Natural killer cell treated with Interleukin-12 subunit alpha and Interleukin-12 subunit beta and Interleukin-15 and Interleukin-18, amount 100 ng/mL, for 72 hours (primary cell): ENCODE measurements around the gene C4B. TPM values are rescaled to one million over a fixed set of nuclear protein-coding genes. Genes with fewer than 3 reads are reported as not detected.

Experiments used
- ATAC-seq, 2 donors: fragments of 150-1000 bp; cut with Tn5 transposase in 1 of 2; sonication (Bioruptor Pico), chemical (Tn5 transposase) in 1 of 2; 2 replicates each; pipeline ENCODE4 v1.10.0; 2021
- DNase-seq: peaks from one replicate; pipeline ENCODE4 v3.0.0; 2022; ENCODE audit warnings: low spot score
- H3K27ac Mint-ChIP-seq, 2 donors: 1 replicate in 1 of 2; 2 replicates in 1 of 2; pipeline ENCODE4 v1.8.0; 2022; ENCODE audit warnings: mixed read lengths in 2 of 2, mild to moderate bottlenecking in 1 of 2, moderate library complexity in 1 of 2
- H3K27me3 Mint-ChIP-seq, 2 donors: 1 replicate in 1 of 2; 2 replicates in 1 of 2; pipeline ENCODE4 v1.8.0; 2022; ENCODE audit warnings: mixed read lengths in 2 of 2
- H3K36me3 Mint-ChIP-seq: one replicate; pipeline ENCODE4 v1.8.0; 2022; ENCODE audit warnings: mixed read lengths
- H3K4me1 Mint-ChIP-seq, 2 donors: 1 replicate in 1 of 2; 2 replicates in 1 of 2; pipeline ENCODE4 v1.8.0; 2022; ENCODE audit warnings: low read depth in 2 of 2, mixed read lengths in 2 of 2, mild to moderate bottlenecking in 1 of 2
- H3K4me3 Mint-ChIP-seq: one replicate; pipeline ENCODE4 v1.8.0; 2022; ENCODE audit warnings: mixed read lengths
- H3K9me3 Mint-ChIP-seq: 2 replicates; pipeline ENCODE4 v1.8.0; 2022; ENCODE audit warnings: mixed read lengths
- total RNA-seq, 2 donors: library from RNA; stranded (reverse); gene quantifications; one replicate each; pipeline ENCODE4 v1.2.3, GENCODE V29; 2022

C4B gene
- total RNA-seq, 2 donors from 2014 or later, result 3.4 to 5.0 TPM

DNA sequence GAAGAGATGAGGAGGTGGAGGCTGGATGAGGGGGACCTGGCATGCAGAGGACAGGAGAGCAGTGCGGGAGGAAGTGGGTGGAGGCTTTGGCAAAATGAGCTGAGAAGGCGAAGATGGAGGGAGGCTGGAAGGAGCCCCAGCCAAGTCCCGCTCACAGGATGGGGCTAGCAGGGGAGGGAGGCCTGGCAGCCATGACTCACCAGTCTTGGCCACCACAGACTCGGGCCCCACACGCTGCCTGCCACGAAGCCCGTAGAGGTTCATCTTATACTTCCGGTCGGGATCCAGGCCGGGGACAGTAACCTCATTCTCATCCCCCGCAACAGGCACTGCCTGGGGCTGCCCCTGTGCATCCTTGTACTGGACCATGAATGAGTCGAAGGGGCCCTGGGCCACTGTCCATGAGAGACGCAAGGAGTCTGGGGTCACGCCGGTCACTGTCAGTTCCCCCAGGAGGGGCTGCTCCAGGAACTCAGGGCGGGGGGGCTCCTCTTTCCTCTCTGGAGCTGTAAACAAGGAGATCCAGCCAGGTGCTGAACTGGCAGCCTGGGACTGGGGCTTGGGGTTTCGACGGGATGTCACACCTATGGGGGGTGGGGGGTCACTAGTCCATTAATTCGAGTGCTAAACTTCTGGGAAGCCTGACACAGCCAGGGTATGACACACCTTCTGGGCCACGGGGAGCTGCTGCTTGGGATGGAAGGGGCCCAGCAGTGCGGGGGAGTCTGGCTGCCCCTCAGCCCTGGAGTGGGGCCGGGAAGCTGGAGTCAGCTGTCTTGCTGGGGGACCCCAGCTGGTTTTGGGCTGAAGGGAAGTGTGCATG lies 66.8 kb downstream of the C4B start:
- Mint-ChIP-seq H3K4me3 (no peak overlapping the region), H3K4me1 (peaks cover 2 to 3% of the 10 kb centered on the region in 2 donors), H3K36me3 (no peaks in the 10 kb centered on the region), H3K27ac (no peak overlapping the region), H3K27me3 (peaks cover 23 to 26% of the 10 kb centered on the region in 2 donors), H3K9me3 (no peaks in the 10 kb centered on the region)
- peak in 1 of 2 donors; percentile 26 for ATAC-seq
- no peak for DNase-seq

DNA sequence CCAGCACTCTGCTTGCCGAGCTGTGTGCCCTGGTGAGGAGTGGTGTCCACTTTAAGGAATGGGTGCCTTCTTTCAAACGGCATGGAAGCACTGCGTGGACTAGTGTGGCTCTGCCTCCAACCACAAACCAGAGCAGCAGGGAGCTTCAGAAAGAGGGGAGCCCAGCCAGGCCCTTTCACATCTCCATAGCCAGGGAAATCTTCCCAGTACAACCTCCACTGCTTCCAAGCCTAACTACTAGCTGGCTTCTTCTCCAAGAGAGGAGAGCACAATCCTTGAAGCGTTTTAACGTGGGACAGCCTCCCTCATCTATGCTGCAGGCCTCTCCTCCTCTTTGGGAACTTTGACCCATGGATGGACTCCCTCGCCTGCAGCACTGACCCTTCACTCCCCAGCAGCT lies 67.9 kb downstream of the C4B start:
- H3K4me3 Mint-ChIP-seq, result no peak overlapping the region
- H3K27ac Mint-ChIP-seq, result no peak overlapping the region
- peaks cover 8 to 10% of the 10 kb centered on the region in 2 donors for H3K4me1 Mint-ChIP-seq
- DNase-seq (no peak), ATAC-seq (no peak)
- H3K36me3 Mint-ChIP-seq, result no peaks in the 10 kb centered on the region
- H3K9me3 Mint-ChIP-seq, result no peaks in the 10 kb centered on the region
- H3K27me3 Mint-ChIP-seq, result peaks cover 29 to 32% of the 10 kb centered on the region in 2 donors

DNA sequence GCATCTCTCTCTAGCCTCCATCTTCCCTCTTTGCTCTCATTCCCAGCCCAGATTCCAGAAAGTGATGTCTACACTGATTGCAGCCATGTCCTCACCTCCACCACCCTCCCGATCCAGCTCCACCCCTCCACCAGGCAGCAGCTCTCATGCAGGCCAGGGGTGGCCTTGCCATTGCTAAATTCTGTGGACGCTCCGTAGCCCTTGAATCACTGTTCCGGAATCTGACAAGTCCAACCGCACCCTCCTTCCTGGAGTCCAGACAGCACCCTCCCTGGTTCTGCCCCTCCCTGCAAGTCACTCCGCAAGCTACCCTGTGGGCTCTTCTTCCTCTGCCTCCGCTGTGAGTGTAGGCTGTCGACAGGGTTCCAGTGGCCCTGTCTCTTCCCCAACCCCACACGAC lies 68.3 kb downstream of the C4B start:
- no peaks in the 10 kb centered on the region for H3K9me3 Mint-ChIP-seq
- H3K4me1 Mint-ChIP-seq, result peaks cover 8 to 10% of the 10 kb centered on the region in 2 donors
- H3K4me3 Mint-ChIP-seq, result no peak overlapping the region

DNA sequence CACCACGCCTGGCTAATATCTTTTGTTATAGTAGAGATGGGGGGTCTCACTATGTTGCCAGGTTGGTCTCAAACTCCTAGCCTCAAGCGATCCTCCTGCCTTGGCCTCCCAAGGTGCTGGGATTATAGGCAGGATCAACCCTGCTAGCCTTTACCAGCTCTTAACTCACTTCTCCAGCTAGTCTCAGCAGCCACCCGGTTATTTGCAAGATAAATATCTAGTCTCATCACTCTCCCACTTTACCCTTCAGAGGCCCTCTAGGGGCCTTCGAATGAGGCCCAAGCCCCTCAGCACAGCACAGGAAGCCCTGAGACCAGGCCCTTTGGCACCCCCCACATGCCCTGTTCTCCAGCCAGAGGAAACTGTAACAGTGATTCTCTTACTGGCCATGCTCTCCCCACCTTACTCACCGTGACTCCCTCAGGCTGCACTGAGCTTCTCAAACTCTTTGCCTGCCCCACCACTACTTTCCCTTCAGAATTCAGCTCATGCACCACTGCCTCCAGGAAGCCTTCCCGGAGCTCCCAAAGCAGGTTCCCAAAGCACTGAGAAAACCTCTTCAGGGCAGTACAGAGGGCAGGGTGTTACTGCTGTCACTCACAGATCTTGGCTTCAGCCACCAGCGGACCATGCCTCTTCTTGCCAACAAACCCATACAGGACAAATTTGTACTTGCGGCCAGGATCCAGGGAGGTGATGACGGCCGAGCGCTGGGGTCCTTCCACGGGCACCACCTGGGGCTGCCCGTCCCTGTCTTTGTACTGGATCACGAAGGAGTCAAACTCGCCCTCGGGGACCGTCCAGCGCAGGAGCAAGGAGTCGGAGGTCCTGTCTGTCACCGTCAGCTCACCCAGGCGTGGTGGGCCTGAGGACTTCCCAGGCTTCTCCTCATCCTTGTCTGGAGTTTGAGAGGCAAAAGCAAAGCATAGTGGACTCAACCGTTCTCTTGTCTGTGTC lies 69.5 kb downstream of the C4B start:
- no peak overlapping the region for H3K27ac Mint-ChIP-seq
- no peak for DNase-seq
- H3K4me3 Mint-ChIP-seq, result no peak overlapping the region
- H3K36me3 Mint-ChIP-seq, result no peaks in the 10 kb centered on the region
- no peak for ATAC-seq
- H3K4me1 Mint-ChIP-seq, result peaks cover 8 to 10% of the 10 kb centered on the region in 2 donors
- H3K9me3 Mint-ChIP-seq, result no peaks in the 10 kb centered on the region
- H3K27me3 Mint-ChIP-seq, result peaks cover 31 to 36% of the 10 kb centered on the region in 2 donors

More for the DNA sequence above, 68.3 kb downstream of the C4B start:
- Mint-ChIP-seq H3K27me3 (peaks cover 29 to 32% of the 10 kb centered on the region in 2 donors), H3K27ac (no peak overlapping the region), H3K36me3 (no peaks in the 10 kb centered on the region)
- ATAC-seq, result no peak
- no peak for DNase-seq

DNA sequence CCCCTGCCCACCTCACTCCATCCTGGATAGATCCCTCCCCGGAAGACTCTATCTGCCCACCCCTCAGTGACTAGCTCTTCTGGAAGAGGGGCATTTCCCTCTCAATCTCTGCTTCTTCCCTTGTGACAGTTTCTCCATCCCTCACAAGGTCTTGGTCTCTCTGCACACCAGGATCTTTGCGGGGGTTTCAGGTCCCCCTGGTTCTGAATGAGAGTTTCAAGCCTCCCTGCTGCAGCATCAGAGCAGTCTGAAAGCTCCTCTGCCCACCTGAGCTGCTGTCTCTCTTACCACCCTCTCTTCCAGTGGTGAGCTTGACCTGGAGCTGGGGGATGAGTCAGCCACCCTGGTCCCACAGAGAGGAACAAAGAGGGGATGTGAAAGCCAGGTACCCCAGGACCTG lies 70.2 kb downstream of the C4B start:
- H3K9me3 Mint-ChIP-seq, result no peaks in the 10 kb centered on the region
- H3K4me3 Mint-ChIP-seq, result no peak overlapping the region
- peaks cover 8 to 10% of the 10 kb centered on the region in 2 donors for H3K4me1 Mint-ChIP-seq
- ATAC-seq (no peak), DNase-seq (no peak)
- no peak overlapping the region for H3K27ac Mint-ChIP-seq
- H3K36me3 Mint-ChIP-seq, result no peaks in the 10 kb centered on the region
- peaks cover 38% of the 10 kb centered on the region in 2 donors for H3K27me3 Mint-ChIP-seq

Other genes starting within 250 kb of the C4B start
- 1 to 10 TPM; 1.4 to 2.1 TPM for gene VWA7, start 237.5 kb upstream of the C4B start, total RNA-seq
- 100 to 1,000 TPM in 1 of 2 donors, 10 to 100 TPM in 1; 90.7 to 226 TPM for gene VARS1, start 219.0 kb upstream of the C4B start, total RNA-seq
- 100 to 1,000 TPM in 1 of 2 donors, 10 to 100 TPM in 1; 94.6 to 113 TPM for gene LSM2, start 207.8 kb upstream of the C4B start, total RNA-seq
- gene HSPA1L, start 199.5 kb upstream of the C4B start, total RNA-seq, result 1 to 10 TPM; 1.7 to 4.1 TPM
- gene HSPA1A, start 199.3 kb upstream of the C4B start, total RNA-seq, result 100 to 1,000 TPM; 160 to 262 TPM
- gene HSPA1B, start 187.1 kb upstream of the C4B start, total RNA-seq, result 100 to 1,000 TPM; 107 to 113 TPM
- gene NEU1, start 152.0 kb upstream of the C4B start, total RNA-seq, result 10 to 100 TPM; 37.2 to 46.6 TPM
- gene SLC44A4, start 135.8 kb upstream of the C4B start, total RNA-seq, result not detected
- 10 to 100 TPM; 34.4 to 69.1 TPM for gene EHMT2, start 117.1 kb upstream of the C4B start, total RNA-seq
- gene ZBTB12, start 112.7 kb upstream of the C4B start, total RNA-seq, result 1 to 10 TPM; 1.4 to 2.9 TPM
- under 1 TPM in 1 of 2 donors, not detected in 1; 0.92 TPM for gene C2, start 87.1 kb upstream of the C4B start, total RNA-seq
- gene CFB, start 68.7 kb upstream of the C4B start, total RNA-seq, result under 1 TPM; 0.33 to 0.40 TPM
- gene NELFE, start 55.8 kb upstream of the C4B start, total RNA-seq, result 10 to 100 TPM; 61.5 to 78.0 TPM
- gene SKIC2, start 55.6 kb upstream of the C4B start, total RNA-seq, result 100 to 1,000 TPM; 103 to 164 TPM
- 10 to 100 TPM; 11.4 to 27.5 TPM for gene DXO, start 42.7 kb upstream of the C4B start, total RNA-seq
- 10 to 100 TPM in 1 of 2 donors, 1 to 10 TPM in 1; 4.4 to 13.3 TPM for gene C4A, start 32.7 kb upstream of the C4B start, total RNA-seq
- gene CYP21A2, start 23.6 kb downstream of the C4B start, total RNA-seq, result 1 to 10 TPM in 1 of 2 donors, not detected in 1; 1.3 TPM
- 1 to 10 TPM; 3.8 to 6.7 TPM for gene TNXB, start 94.5 kb downstream of the C4B start, total RNA-seq
- gene ATF6B, start 113.5 kb downstream of the C4B start, total RNA-seq, result 100 to 1,000 TPM; 125 to 132 TPM
- 1 to 10 TPM; 5.5 to 6.0 TPM for gene FKBPL, start 115.5 kb downstream of the C4B start, total RNA-seq
- gene PRRT1, start 137.1 kb downstream of the C4B start, total RNA-seq, result under 1 TPM; 0.17 to 0.33 TPM
- 10 to 100 TPM; 10.8 to 32.3 TPM for gene PPT2, start 139.3 kb downstream of the C4B start, total RNA-seq
- 10 to 100 TPM in 1 of 2 donors, 1 to 10 TPM in 1; 8.3 to 15.0 TPM for gene EGFL8, start 149.8 kb downstream of the C4B start, total RNA-seq
- 10 to 100 TPM; 39.2 to 43.0 TPM for gene AGPAT1, start 161.3 kb downstream of the C4B start, total RNA-seq
- 10 to 100 TPM; 41.0 to 53.3 TPM for gene RNF5, start 163.6 kb downstream of the C4B start, total RNA-seq
- 10 to 100 TPM; 15.0 to 29.7 TPM for gene AGER, start 169.5 kb downstream of the C4B start, total RNA-seq
- gene PBX2, start 175.4 kb downstream of the C4B start, total RNA-seq, result 10 to 100 TPM; 64.1 to 89.4 TPM
- gene GPSM3, start 177.8 kb downstream of the C4B start, total RNA-seq, result 100 to 1,000 TPM; 131 to 143 TPM
- gene NOTCH4, start 209.3 kb downstream of the C4B start, total RNA-seq, result 1 to 10 TPM; 1.4 TPM